ENCODE data around the gene KNSTRN. TPM values are rescaled to one million over a fixed set of nuclear protein-coding genes. Genes with fewer than 3 reads are reported as not detected.
A peak's percentile ranks its signal among the peaks of the same experiment; 100 is the strongest.

The KNSTRN gene
- total and polyA plus RNA-seq, 2 of the 13 experiments (the other 11 are each of a cell fraction or from before 2014, with no cell fraction given), result 20.3 to 62.3 TPM

DNA sequence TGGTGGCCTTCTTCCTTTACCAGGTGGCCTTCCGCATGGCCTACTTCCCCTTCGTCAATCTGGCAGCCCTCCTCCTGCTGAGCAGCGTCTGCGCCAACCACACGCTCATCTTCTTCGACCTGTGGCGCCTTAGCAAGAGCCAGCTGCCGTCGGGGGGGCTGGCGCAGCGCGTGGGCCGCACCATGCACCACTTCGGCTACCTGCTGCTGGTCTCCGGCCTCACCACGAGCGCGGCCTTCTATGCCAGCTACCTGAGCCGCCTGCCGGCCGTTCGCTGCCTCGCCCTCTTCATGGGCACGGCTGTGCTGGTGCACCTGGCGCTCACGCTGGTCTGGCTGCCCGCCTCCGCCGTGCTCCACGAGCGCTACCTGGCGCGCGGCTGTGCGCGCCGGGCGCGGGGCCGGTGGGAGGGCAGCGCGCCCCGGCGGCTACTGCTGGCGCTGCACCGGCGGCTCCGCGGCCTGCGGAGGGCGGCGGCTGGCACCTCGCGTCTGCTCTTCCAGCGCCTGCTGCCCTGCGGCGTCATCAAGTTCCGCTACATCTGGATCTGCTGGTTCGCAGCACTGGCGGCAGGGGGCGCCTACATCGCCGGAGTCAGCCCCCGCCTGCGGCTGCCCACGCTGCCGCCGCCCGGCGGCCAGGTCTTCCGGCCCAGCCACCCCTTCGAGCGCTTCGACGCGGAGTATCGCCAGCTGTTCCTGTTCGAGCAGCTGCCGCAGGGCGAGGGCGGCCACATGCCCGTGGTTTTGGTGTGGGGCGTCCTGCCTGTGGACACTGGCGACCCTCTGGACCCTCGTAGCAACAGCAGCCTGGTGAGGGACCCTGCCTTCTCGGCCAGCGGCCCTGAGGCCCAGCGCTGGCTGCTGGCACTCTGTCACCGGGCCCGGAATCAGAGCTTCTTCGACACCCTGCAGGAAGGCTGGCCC lies 14.6 kb upstream of the KNSTRN start (continued):
- no peak for TF ChIP-seq ZBTB21 (CRISPR knock-in tag; IDR thresholded peaks at IDR 0.05)
- TF ChIP-seq MEF2D (CRISPR knock-in tag; IDR thresholded peaks at IDR 0.05), result no peak
- TF ChIP-seq, protein P1, sequence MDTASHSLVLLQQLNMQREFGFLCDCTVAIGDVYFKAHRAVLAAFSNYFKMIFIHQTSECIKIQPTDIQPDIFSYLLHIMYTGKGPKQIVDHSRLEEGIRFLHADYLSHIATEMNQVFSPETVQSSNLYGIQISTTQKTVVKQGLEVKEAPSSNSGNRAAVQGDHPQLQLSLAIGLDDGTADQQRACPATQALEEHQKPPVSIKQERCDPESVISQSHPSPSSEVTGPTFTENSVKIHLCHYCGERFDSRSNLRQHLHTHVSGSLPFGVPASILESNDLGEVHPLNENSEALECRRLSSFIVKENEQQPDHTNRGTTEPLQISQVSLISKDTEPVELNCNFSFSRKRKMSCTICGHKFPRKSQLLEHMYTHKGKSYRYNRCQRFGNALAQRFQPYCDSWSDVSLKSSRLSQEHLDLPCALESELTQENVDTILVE (CRISPR knock-in tag; IDR thresholded peaks at IDR 0.05), result no peak
- no peak for TF ChIP-seq NR2F2 (IDR thresholded peaks at IDR 0.05; ENCODE audit: borderline replicate concordance, low read depth)
- peak; percentile 88 for TF ChIP-seq MYC (CRISPR knock-in tag; IDR thresholded peaks at IDR 0.05; ENCODE audit: borderline replicate concordance)
- peak; percentile 83 for TF ChIP-seq MEIS2 (CRISPR knock-in tag; IDR thresholded peaks at IDR 0.05)
- peak; percentile 96 for TF ChIP-seq SRY (CRISPR knock-in tag; IDR thresholded peaks at IDR 0.05)
- peak; percentile 66; the same call in 1 of the 2 replicates for TF ChIP-seq WIZ (CRISPR knock-in tag; IDR thresholded peaks at IDR 0.05)
- peak; percentile 97 for TF ChIP-seq BORCS8-MEF2B (CRISPR knock-in tag; IDR thresholded peaks at IDR 0.05)
- peak; percentile 90 for TF ChIP-seq GABPB1 (CRISPR knock-in tag; IDR thresholded peaks at IDR 0.05)
- TF ChIP-seq, protein P2, sequence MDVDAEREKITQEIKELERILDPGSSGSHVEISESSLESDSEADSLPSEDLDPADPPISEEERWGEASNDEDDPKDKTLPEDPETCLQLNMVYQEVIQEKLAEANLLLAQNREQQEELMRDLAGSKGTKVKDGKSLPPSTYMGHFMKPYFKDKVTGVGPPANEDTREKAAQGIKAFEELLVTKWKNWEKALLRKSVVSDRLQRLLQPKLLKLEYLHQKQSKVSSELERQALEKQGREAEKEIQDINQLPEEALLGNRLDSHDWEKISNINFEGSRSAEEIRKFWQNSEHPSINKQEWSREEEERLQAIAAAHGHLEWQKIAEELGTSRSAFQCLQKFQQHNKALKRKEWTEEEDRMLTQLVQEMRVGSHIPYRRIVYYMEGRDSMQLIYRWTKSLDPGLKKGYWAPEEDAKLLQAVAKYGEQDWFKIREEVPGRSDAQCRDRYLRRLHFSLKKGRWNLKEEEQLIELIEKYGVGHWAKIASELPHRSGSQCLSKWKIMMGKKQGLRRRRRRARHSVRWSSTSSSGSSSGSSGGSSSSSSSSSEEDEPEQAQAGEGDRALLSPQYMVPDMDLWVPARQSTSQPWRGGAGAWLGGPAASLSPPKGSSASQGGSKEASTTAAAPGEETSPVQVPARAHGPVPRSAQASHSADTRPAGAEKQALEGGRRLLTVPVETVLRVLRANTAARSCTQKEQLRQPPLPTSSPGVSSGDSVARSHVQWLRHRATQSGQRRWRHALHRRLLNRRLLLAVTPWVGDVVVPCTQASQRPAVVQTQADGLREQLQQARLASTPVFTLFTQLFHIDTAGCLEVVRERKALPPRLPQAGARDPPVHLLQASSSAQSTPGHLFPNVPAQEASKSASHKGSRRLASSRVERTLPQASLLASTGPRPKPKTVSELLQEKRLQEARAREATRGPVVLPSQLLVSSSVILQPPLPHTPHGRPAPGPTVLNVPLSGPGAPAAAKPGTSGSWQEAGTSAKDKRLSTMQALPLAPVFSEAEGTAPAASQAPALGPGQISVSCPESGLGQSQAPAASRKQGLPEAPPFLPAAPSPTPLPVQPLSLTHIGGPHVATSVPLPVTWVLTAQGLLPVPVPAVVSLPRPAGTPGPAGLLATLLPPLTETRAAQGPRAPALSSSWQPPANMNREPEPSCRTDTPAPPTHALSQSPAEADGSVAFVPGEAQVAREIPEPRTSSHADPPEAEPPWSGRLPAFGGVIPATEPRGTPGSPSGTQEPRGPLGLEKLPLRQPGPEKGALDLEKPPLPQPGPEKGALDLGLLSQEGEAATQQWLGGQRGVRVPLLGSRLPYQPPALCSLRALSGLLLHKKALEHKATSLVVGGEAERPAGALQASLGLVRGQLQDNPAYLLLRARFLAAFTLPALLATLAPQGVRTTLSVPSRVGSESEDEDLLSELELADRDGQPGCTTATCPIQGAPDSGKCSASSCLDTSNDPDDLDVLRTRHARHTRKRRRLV (CRISPR knock-in tag; IDR thresholded peaks at IDR 0.05), result no peak
- TF ChIP-seq POLR2AphosphoS5 (IDR thresholded peaks at IDR 0.05; ENCODE audit: low read depth, low read length), result no peak
- 0 out of 2 replicates have a peak, but pooled peaks have one; percentile 40 for TF ChIP-seq HNF1B (CRISPR knock-in tag; IDR thresholded peaks at IDR 0.05)
- TF ChIP-seq HOXA5 (CRISPR knock-in tag; IDR thresholded peaks at IDR 0.05), result peak; percentile 92
- TF ChIP-seq ZNF558 (CRISPR knock-in tag; IDR thresholded peaks at IDR 0.05; ENCODE audit: borderline replicate concordance), result peak; percentile 92; the same call in 1 of the 2 replicates
- TF ChIP-seq, protein P3, sequence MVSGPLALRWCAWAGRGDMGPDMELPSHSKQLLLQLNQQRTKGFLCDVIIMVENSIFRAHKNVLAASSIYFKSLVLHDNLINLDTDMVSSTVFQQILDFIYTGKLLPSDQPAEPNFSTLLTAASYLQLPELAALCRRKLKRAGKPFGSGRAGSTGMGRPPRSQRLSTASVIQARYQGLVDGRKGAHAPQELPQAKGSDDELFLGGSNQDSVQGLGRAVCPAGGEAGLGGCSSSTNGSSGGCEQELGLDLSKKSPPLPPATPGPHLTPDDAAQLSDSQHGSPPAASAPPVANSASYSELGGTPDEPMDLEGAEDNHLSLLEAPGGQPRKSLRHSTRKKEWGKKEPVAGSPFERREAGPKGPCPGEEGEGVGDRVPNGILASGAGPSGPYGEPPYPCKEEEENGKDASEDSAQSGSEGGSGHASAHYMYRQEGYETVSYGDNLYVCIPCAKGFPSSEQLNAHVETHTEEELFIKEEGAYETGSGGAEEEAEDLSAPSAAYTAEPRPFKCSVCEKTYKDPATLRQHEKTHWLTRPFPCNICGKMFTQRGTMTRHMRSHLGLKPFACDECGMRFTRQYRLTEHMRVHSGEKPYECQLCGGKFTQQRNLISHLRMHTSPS (CRISPR knock-in tag; IDR thresholded peaks at IDR 0.05; ENCODE audit: low read depth), result peak; percentile 89
- TF ChIP-seq ZNF556 (CRISPR knock-in tag; IDR thresholded peaks at IDR 0.05; ENCODE audit: borderline replicate concordance), result peak; percentile 83; the same call in 1 of the 2 replicates
- TF ChIP-seq YY1 (IDR thresholded peaks at IDR 0.05; ENCODE audit: insufficient read depth, insufficient replicate concordance, low read depth, low read length), result peak; percentile 67
